GM23338 (cell line): ENCODE data around the gene TBC1D2B.

Experiments
- CTCF ChIP-seq, 2 experiments: fragments of 200-600 bp in 1 of 2; sonication (generic) in 1 of 2; conservative IDR thresholded peaks; 2 replicates each; pipeline versions ENCODE4 v1.5.1 to v1.6.1; 2016 to 2017; ENCODE audit warnings: antibody characterized with exemption in 2 of 2, low read depth in 2 of 2, mild to moderate bottlenecking in 2 of 2, moderate library complexity in 1 of 2
- ETS1 ChIP-seq: IDR thresholded peaks from 2 replicates; pipeline ENCODE4 v1.6.1; 2016; ENCODE audit warnings: antibody characterized with exemption

- TF ChIP-seq ETS1 (no peak), CTCF (conservative IDR thresholded peaks at IDR 0.05; ENCODE audit: low read depth in 2 of 2) (no peak)
Measured at GRCh38 chr15:78061963-78062427, 15.5 kb downstream of the TBC1D2B start.
